Frontal cortex (tissue), 4 donors: Measurements from ENCODE around the gene IGLL5. TPM values are rescaled to one million over a fixed set of nuclear protein-coding genes. Genes with fewer than 3 reads are reported as not detected.

ENCODE experiments used
- DNase-seq, 2 donors: peaks; one replicate each; pipeline ENCODE4 v3.0.0; 2012; ENCODE audit warnings: low spot score in 2 of 2
- FAIRE-seq: peaks from 2 replicates; lab custom pipeline; 2012; peaks lifted over from hg19 to GRCh38; lab: Jason Lieb, UNC
- small RNA-seq: library from RNA; depleted of rRNA; stranded (forward); fragments of <200 nt; gene quantifications from one replicate; pipeline ENCODE3, GENCODE V24; 2014
- total RNA-seq: library from RNA; depleted of rRNA; stranded (reverse); fragments of >200 nt; gene quantifications from one replicate; pipeline ENCODE4 v1.2.3, GENCODE V29; 2014
- donor health status: control.
- donor health status: control.
- donor health status: control.

Gene IGLL5
- total RNA-seq, 1 donor from 2014 or later = not detected

DNA sequence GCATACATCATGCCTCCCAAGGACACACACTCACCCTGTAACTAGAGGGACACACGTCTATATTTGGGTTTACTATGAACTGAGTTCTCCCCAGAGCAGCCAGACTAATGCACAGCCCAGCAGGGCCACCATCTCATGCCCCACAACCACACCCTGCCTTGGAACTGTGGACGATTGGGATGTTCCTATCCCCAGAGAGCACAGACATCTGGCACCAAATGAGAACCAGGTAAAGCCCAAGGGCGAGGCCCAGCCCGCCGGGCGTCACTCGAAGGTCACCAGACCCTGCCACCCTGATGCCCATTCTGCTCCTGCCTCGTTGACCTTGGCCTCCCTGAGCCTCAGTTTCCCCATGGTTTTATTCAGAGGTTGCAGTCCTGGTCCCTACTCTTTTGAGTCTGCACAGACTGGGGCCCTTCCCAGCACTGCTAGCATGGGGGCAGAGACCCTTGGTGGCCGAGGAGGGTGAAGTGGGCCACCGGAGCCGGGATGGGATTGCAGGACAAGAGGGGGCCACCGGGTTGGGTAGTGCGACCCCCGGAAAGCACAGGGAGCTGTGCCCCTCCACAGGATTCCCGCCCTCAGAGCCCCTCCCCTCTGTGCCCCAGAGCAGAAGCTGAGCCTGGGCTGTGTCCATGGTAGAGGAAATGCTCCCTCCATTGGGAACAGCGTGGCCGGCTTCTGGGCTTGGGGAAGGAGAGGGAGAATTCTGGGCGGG, 56.8 kb downstream of the IGLL5 start:
- DNase-seq (peak in 1 of 2 donors; percentile 9), FAIRE-seq (no peak)

DNA sequence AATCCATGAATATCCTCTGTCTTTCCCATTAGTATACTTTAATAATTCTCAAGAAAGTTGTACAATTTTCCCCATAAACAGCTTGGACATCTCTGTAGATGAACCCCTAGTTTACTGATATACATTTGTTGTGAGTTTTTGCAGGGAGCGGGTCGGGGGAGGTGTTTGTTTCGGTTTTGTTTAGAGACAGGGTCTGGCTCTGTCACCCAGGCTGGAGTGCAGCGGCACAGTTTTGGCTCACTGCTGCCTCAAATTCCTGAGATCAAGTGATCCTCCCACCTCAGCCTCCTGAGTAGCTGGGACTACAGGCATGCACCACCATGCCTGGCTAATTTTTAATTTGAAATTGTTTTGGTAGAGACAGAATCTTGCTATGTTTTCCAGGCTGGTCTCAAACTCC, 57.6 kb downstream of the IGLL5 start:
- no peak for DNase-seq
- FAIRE-seq = no peak

Small RNAs within 50 kb of the gene (small RNA-seq; reads per million reads assigned to genes)
- gene IGLC4 (not detected), gene IGLC5 (not detected), gene IGLJ1 (not detected), gene IGLJ2 (not detected), gene IGLJ3 (not detected), gene IGLJ4 (not detected), gene IGLJ5 (not detected), gene IGLJ6 (not detected), gene IGLJ7 (not detected), gene IGLV2-5 (not detected), gene IGLV3-2 (not detected), gene IGLV3-4 (not detected), gene IGLV3-6 (not detected), gene IGLV3-7 (not detected), gene MIR5571 (not detected)

Other genes with a start within 250 kb of the IGLL5 start
- gene GGTLC2, start 243.2 kb upstream of the IGLL5 start, total RNA-seq = not detected
- gene GNAZ, start 182.7 kb downstream of the IGLL5 start, total RNA-seq = 183 TPM